Left lung (tissue), 10 donors: Measurements from ENCODE around the gene CENPU. TPM values are rescaled to one million over a fixed set of nuclear protein-coding genes. Genes with fewer than 3 reads are reported as not detected.
A peak's percentile ranks its signal among the peaks of the same experiment; 100 is the strongest.

ENCODE experiments used
- ATAC-seq: fragments of 200-7000 bp; cut with Tn5 transposase; one replicate; pipeline ENCODE4 v1.9.1; 2020; ENCODE audit warnings: moderate library complexity
- DNase-seq, 4 donors: peaks; one replicate each; pipeline ENCODE4 v3.0.0-alpha.2; 2013 to 2020
- H3K27ac ChIP-seq, 2 donors: fragments of 200-600 bp; sonication (generic) in 1 of 2; one replicate each; pipeline versions ENCODE4 v1.5.0 to v1.8.0; 2020 to 2021
- H3K27me3 ChIP-seq, 2 donors: fragments of 200-600 bp; sonication (generic) in 1 of 2; one replicate each; pipeline versions ENCODE4 v1.5.0 to v1.8.0; 2020 to 2021
- H3K36me3 ChIP-seq, 2 donors: fragments of 200-600 bp; sonication (generic) in 1 of 2; one replicate each; pipeline versions ENCODE4 v1.5.0 to v1.8.0; 2020 to 2021
- H3K4me1 ChIP-seq, 2 donors: fragments of 200-600 bp; one replicate each; pipeline ENCODE4 v1.8.0; 2021
- H3K4me3 ChIP-seq, 2 donors: fragments of 200-600 bp; sonication (generic) in 1 of 2; one replicate each; pipeline versions ENCODE4 v1.5.0 to v1.8.0; 2020 to 2021; ENCODE audit warnings: mild to moderate bottlenecking in 1 of 2
- H3K9me3 ChIP-seq, 2 donors: fragments of 200-600 bp; sonication (generic) in 1 of 2; one replicate each; pipeline versions ENCODE4 v1.5.0 to v1.8.0; 2020 to 2021
- intact Hi-C, 2 donors: fragments of 100-400 bp; cut with DNase I; formaldehyde crosslinking; loops; one replicate each; pipeline versions ENCODE4 v1.11.2 to v1.14.2; 2022
- polyA plus RNA-seq, 6 donors: library from polyadenylated mRNA; unstranded; fragments of 120-200 nt; gene quantifications; one replicate each; pipeline ENCODE4 v1.2.1, GENCODE V29; 2013; ENCODE audit not compliant: insufficient read length in 6 of 6
- total RNA-seq, 2 donors: library from RNA; stranded (reverse); fragmentation: NEBNext Ultra II Directional; extraction: Animal tissue kit (Norgen Biotek cat#: 25700); gene quantifications; one replicate each; pipeline ENCODE4 v1.2.1, GENCODE V29; 2021
- TF ChIP-seq, protein P1 (sequence below), 2 donors: fragments of 200-600 bp; sonication (generic) in 1 of 2; IDR thresholded peaks; one replicate each; pipeline versions ENCODE4 v1.5.0 to v1.8.0; 2021; ENCODE audit warnings: antibody characterized with exemption in 2 of 2
- donor health status: DM: no; HTN: yes; CAD: no.
- donor health status: DM: no; HTN: no; CAD: no.

Gene CENPU
- total and polyA plus RNA-seq, 8 donors = 11.3 to 59.1 (median 34.0) TPM

GRCh38 chr4:184647266-184648053 lies 86.4 kb downstream of the CENPU start:
- Histone ChIP-seq H3K36me3 (peaks cover 0 to 4% of the 10 kb centered on the region in 2 donors), H3K4me1 (peaks cover 22 to 70% of the 10 kb centered on the region in 2 donors), H3K4me3 (peak overlapping the region; percentile 72 to 82), H3K27me3 (no peaks in the 10 kb centered on the region), H3K27ac (peak overlapping the region in 1 of 2 donors; percentile 96), H3K9me3 (no peaks in the 10 kb centered on the region)
- DNase-seq = no peak
- intact Hi-C loops = no loop called here
- no peak for ATAC-seq
- TF ChIP-seq, protein P1, sequence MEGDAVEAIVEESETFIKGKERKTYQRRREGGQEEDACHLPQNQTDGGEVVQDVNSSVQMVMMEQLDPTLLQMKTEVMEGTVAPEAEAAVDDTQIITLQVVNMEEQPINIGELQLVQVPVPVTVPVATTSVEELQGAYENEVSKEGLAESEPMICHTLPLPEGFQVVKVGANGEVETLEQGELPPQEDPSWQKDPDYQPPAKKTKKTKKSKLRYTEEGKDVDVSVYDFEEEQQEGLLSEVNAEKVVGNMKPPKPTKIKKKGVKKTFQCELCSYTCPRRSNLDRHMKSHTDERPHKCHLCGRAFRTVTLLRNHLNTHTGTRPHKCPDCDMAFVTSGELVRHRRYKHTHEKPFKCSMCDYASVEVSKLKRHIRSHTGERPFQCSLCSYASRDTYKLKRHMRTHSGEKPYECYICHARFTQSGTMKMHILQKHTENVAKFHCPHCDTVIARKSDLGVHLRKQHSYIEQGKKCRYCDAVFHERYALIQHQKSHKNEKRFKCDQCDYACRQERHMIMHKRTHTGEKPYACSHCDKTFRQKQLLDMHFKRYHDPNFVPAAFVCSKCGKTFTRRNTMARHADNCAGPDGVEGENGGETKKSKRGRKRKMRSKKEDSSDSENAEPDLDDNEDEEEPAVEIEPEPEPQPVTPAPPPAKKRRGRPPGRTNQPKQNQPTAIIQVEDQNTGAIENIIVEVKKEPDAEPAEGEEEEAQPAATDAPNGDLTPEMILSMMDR (IDR thresholded peaks at IDR 0.05) = no peak

DNA sequence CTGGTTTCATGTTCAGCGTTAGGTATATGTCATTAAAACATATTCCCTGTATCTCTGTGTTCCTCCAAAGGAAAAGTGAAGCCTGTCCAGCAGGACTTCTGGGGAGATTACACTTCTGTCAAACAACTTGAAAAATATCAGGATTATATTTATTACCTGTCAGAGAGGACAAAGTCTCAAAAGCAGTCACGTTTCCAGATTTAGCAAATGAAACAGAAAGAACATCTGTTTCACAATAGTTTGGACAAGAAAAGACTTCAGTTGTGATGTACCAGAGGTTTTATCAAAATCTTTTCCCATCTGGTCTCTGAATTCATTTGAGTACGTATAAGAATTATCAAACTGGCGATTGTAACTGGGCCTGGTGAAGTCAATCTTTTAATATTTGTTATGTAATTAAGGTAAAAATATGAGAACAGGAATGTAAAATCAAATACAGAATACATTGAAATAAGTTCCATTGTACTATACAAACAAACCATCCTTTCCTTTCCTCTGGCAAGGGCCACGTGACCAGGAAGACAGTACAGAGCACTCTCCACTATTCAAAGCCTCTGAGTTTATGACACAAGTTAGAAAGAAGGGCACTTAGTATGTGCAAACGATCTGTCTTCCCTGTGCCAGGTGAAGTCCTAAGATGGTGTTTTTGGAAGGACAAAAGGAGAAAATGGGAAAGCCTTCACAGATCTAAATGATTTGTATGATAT lies 87.8 kb downstream of the CENPU start:
- Histone ChIP-seq H3K9me3 (no peaks in the 10 kb centered on the region), H3K27ac (no peak overlapping the region), H3K36me3 (peaks cover 0 to 4% of the 10 kb centered on the region in 2 donors), H3K4me3 (no peak overlapping the region), H3K27me3 (no peaks in the 10 kb centered on the region), H3K4me1 (peaks cover 22 to 65% of the 10 kb centered on the region in 2 donors)
- no peak for DNase-seq
- TF ChIP-seq, protein P1 (IDR thresholded peaks at IDR 0.05) = no peak
- intact Hi-C loops = no loop called here
- ATAC-seq = no peak

DNA sequence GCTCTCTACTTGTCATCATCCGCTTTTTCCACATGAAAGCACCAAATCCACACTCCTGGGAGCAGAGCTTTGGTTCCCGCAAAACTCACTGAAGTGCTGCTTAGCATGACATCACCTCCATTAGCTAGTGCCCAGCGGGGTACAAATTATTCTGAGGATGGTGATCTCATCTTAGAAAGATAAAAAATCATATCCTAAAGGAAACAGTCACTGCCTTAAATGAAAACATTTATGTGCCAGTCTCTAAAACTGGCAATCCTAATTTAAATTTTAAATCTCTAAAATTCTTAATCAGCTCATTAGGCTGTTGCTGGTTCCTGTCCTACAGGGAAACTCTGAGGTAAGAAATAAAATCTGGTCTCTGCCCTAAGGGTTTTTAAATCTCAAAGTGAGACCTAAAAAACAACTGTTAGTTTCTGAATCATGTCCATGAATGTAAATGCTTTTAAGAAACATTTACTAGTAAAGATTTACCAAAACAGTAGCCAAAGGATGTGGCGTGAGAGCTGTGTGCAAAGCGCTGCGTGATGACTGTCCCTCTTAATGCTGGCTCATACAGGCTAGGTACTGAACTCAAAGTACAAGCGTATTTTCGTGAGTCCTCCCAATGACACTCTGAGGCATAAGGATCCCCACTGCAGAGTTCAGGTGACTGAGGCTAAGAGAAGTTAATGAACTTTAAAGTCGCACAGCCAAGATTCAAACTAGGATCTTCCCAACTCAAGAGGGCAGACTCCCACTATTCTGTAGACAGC lies 89.2 kb downstream of the CENPU start:
- Histone ChIP-seq H3K36me3 (peaks cover 0 to 4% of the 10 kb centered on the region in 2 donors), H3K27me3 (no peaks in the 10 kb centered on the region), H3K4me3 (no peak overlapping the region), H3K4me1 (peaks cover 18 to 54% of the 10 kb centered on the region in 2 donors), H3K27ac (no peak overlapping the region), H3K9me3 (no peaks in the 10 kb centered on the region)
- no peak for ATAC-seq
- TF ChIP-seq, protein P1 (IDR thresholded peaks at IDR 0.05) = no peak
- intact Hi-C loops = no loop called here
- DNase-seq = no peak

Other genes starting within 250 kb of the CENPU start
- 10 to 100 TPM; 19.1 to 23.5 TPM for gene CASP3, start 84.6 kb downstream of the CENPU start, total RNA-seq
- gene CASP3, start 84.6 kb downstream of the CENPU start, polyA plus RNA-seq = 10 to 100 TPM; 30.8 to 37.9 (median 35.6) TPM
- gene PRIMPOL, start 84.4 kb downstream of the CENPU start, total RNA-seq = 10 to 100 TPM; 11.8 to 15.8 TPM
- gene PRIMPOL, start 84.4 kb downstream of the CENPU start, polyA plus RNA-seq = 10 to 100 TPM; 36.3 to 49.1 (median 43.7) TPM
- gene ACSL1, start 91.9 kb upstream of the CENPU start, total RNA-seq = 100 to 1,000 TPM; 150 to 270 TPM
- gene ACSL1, start 91.9 kb upstream of the CENPU start, polyA plus RNA-seq = 10 to 100 TPM; 18.5 to 29.7 (median 22.5) TPM